ENCODE results near the gene NIF3L1.

GRCh38 chr2:200950378-200950777, 61.2 kb downstream of the NIF3L1 start:
- no peak for TF ChIP-seq POLR2A (IDR thresholded peaks at IDR 0.05)
- no peak for TF ChIP-seq CTCF (IDR thresholded peaks at IDR 0.05)
